HL-60 (cell line): ENCODE measurements around the gene TTLL3.

Experiments used
- DNase-seq, 2 experiments: peaks; one replicate each; pipeline ENCODE4 v3.0.0-alpha.2; 2010 to 2020; ENCODE audit warnings: low read depth in 1 of 2, low spot score in 1 of 2
- H3K27ac ChIP-seq: fragments of 250-450 bp; sonication (Bioruptor Pico); replicated peaks from 2 replicates; pipeline ENCODE4 v1.5.1; 2020; ENCODE audit warnings: mild to moderate bottlenecking, moderate library complexity
- H3K27me3 ChIP-seq: fragments of 250-450 bp; sonication (Bioruptor Pico); 2 replicates; pipeline ENCODE4 v1.5.1; 2021; ENCODE audit warnings: mild to moderate bottlenecking, moderate library complexity; ENCODE audit not compliant: insufficient read depth, poor library complexity, severe bottlenecking
- H3K4me3 ChIP-seq: replicated peaks from 2 replicates; pipeline ENCODE4 v1.5.1; 2011; ENCODE audit warnings: mild to moderate bottlenecking, control low read depth, low read length; ENCODE audit not compliant: insufficient read depth
- GABPA ChIP-seq: IDR thresholded peaks from 2 replicates; pipeline ENCODE4 v1.6.1; 2012; ENCODE audit warnings: low read depth
- POLR2AphosphoS5 ChIP-seq: IDR thresholded peaks from 2 replicates; pipeline ENCODE4 v1.6.1; 2012; ENCODE audit warnings: low read depth
- REST ChIP-seq: IDR thresholded peaks from 2 replicates; pipeline ENCODE4 v1.6.1; 2012; ENCODE audit warnings: low read depth; ENCODE audit not compliant: insufficient replicate concordance
- SPI1 ChIP-seq: IDR thresholded peaks from 2 replicates; pipeline ENCODE4 v1.6.1; 2012; ENCODE audit warnings: low read depth, mild to moderate bottlenecking, borderline replicate concordance
- TF ChIP-seq, protein P1 (sequence below): IDR thresholded peaks from one replicate; pipeline ENCODE4 v1.5.1; 2011; ENCODE audit warnings: low read length, control low read depth, inconsistent platforms; ENCODE audit not compliant: insufficient read depth

The TTLL3 gene

GRCh38 chr3:9780458-9780812 lies 29.6 kb upstream of the TTLL3 start:
- Histone ChIP-seq H3K27ac (peak overlapping the region; percentile 96), H3K4me3 (no peak overlapping the region), H3K27me3 (no peaks in the 10 kb centered on the region)
- TF ChIP-seq, protein P1, sequence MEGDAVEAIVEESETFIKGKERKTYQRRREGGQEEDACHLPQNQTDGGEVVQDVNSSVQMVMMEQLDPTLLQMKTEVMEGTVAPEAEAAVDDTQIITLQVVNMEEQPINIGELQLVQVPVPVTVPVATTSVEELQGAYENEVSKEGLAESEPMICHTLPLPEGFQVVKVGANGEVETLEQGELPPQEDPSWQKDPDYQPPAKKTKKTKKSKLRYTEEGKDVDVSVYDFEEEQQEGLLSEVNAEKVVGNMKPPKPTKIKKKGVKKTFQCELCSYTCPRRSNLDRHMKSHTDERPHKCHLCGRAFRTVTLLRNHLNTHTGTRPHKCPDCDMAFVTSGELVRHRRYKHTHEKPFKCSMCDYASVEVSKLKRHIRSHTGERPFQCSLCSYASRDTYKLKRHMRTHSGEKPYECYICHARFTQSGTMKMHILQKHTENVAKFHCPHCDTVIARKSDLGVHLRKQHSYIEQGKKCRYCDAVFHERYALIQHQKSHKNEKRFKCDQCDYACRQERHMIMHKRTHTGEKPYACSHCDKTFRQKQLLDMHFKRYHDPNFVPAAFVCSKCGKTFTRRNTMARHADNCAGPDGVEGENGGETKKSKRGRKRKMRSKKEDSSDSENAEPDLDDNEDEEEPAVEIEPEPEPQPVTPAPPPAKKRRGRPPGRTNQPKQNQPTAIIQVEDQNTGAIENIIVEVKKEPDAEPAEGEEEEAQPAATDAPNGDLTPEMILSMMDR = no peak
- TF ChIP-seq SPI1 = no peak
- TF ChIP-seq REST = no peak
- TF ChIP-seq POLR2AphosphoS5 = no peak; the same call in 1 of the 2 replicates
- TF ChIP-seq GABPA = no peak; the same call in 1 of the 2 replicates
- DNase-seq = no peak

- Histone ChIP-seq H3K4me3 (no peak overlapping the region), H3K27ac (peak overlapping the region; percentile 96)
- no peak for DNase-seq
These were observed 29.2 kb upstream of the TTLL3 start for GRCh38 chr3:9780910-9781309.

GRCh38 chr3:9781551-9781950 lies 28.5 kb upstream of the TTLL3 start:
- Histone ChIP-seq H3K27ac (peak overlapping the region; percentile 96), H3K4me3 (no peak overlapping the region), H3K27me3 (no peaks in the 10 kb centered on the region)
- peak; percentile 42; the same call in 1 of the 2 replicates for TF ChIP-seq POLR2AphosphoS5
- no peak for TF ChIP-seq GABPA
- TF ChIP-seq SPI1 = no peak
- TF ChIP-seq, protein P1 = no peak
- DNase-seq = peak in 1 of 2 experiments; percentile 76

More at GRCh38 chr3:9780910-9781309, 29.2 kb upstream of the TTLL3 start:
- H3K27me3 ChIP-seq = no peaks in the 10 kb centered on the region
- no peak for TF ChIP-seq REST
- TF ChIP-seq GABPA = no peak
- no peak for TF ChIP-seq POLR2AphosphoS5

DNA sequence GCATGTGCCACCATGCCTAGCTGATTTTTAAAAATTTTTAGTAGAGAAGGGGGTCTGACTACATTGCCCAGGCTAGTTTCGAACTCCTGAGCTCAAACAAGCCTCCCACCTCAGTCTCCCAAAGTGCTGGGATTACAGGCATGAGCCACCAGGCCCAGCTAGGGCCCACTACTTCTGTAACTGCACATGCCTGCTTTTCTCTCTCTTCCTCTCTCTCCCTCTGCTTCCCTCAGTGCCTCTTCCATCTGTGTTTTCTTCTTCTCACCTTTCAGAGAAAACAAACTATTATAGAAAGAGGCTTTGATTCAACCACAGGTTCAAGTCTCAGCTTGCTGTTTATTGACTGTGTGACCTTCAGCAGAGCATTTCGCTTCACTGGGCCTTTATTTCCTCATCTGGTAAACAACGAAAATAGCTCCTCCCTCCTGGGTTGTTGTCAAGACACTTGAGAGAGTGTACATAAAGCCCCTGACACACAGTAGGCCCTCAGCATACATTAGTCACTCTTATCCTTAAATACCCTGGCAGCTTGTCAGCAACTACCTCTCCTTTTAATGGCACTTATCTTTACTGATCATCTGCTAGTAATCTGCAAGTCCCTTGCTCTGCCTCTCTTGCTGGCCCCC lies 28.0 kb upstream of the TTLL3 start:
- TF ChIP-seq GABPA (no peak), POLR2AphosphoS5 (no peak), SPI1 (no peak)
- TF ChIP-seq, protein P1 = no peak
- DNase-seq = peak in 1 of 2 experiments; percentile 24
- Histone ChIP-seq H3K27me3 (no peaks in the 10 kb centered on the region), H3K4me3 (no peak overlapping the region), H3K27ac (peak overlapping the region; percentile 96)
